ENCODE results near the gene CFAP74. TPM values are rescaled to one million over a fixed set of nuclear protein-coding genes. Genes with fewer than 3 reads are reported as not detected.

The CFAP74 gene
- total RNA-seq, 1 donor from 2014 or later = not detected

- DNase-seq (ENCODE audit: low read depth) = no peak
- TF ChIP-seq CTCF (IDR thresholded peaks at IDR 0.05; ENCODE audit: insufficient read depth, low read length, poor library complexity, severe bottlenecking) = no peak
- Histone ChIP-seq H3K4me3 (ENCODE audit: low read depth, low read length) (no peak overlapping the region), H3K36me3 (ENCODE audit: control insufficient read depth, insufficient read depth, low read length) (no peaks in the 10 kb centered on the region), H3K27me3 (ENCODE audit: control insufficient read depth, insufficient read depth, low read length) (peaks cover 35% of the 10 kb centered on the region)
Observed at GRCh38 chr1:1968767-1969504, 34.6 kb downstream of the CFAP74 start.

GRCh38 chr1:1967879-1968278 lies 35.7 kb downstream of the CFAP74 start:
- DNase-seq (ENCODE audit: low read depth) = no peak
- no peak for TF ChIP-seq CTCF (IDR thresholded peaks at IDR 0.05; ENCODE audit: insufficient read depth, low read length, poor library complexity, severe bottlenecking)
- Histone ChIP-seq H3K36me3 (ENCODE audit: control insufficient read depth, insufficient read depth, low read length) (no peaks in the 10 kb centered on the region), H3K27me3 (ENCODE audit: control insufficient read depth, insufficient read depth, low read length) (peaks cover 34% of the 10 kb centered on the region), H3K4me3 (ENCODE audit: low read depth, low read length) (no peak overlapping the region)

- H3K27me3 ChIP-seq (ENCODE audit: control insufficient read depth, insufficient read depth, low read length) = peaks cover 38% of the 10 kb centered on the region
- no peak for TF ChIP-seq CTCF (IDR thresholded peaks at IDR 0.05; ENCODE audit: insufficient read depth, low read length, poor library complexity, severe bottlenecking)
- DNase-seq (ENCODE audit: low read depth) = no peak
- no peaks in the 10 kb centered on the region for H3K36me3 ChIP-seq (ENCODE audit: control insufficient read depth, insufficient read depth, low read length)
- no peak overlapping the region for H3K4me3 ChIP-seq (ENCODE audit: low read depth, low read length)
Observed at GRCh38 chr1:1967151-1967550, 36.4 kb downstream of the CFAP74 start.

GRCh38 chr1:1966071-1966740 lies 37.4 kb downstream of the CFAP74 start:
- Histone ChIP-seq H3K27me3 (ENCODE audit: control insufficient read depth, insufficient read depth, low read length) (peaks cover 40% of the 10 kb centered on the region), H3K36me3 (ENCODE audit: control insufficient read depth, insufficient read depth, low read length) (no peaks in the 10 kb centered on the region), H3K4me3 (ENCODE audit: low read depth, low read length) (no peak overlapping the region)
- no peak for DNase-seq (ENCODE audit: low read depth)
- TF ChIP-seq CTCF (IDR thresholded peaks at IDR 0.05; ENCODE audit: insufficient read depth, low read length, poor library complexity, severe bottlenecking) = no peak

- H3K27me3 ChIP-seq (ENCODE audit: control insufficient read depth, insufficient read depth, low read length) = peaks cover 41% of the 10 kb centered on the region
- TF ChIP-seq CTCF (IDR thresholded peaks at IDR 0.05; ENCODE audit: insufficient read depth, low read length, poor library complexity, severe bottlenecking) = no peak
- DNase-seq (ENCODE audit: low read depth) = no peak
- no peaks in the 10 kb centered on the region for H3K36me3 ChIP-seq (ENCODE audit: control insufficient read depth, insufficient read depth, low read length)
- no peak overlapping the region for H3K4me3 ChIP-seq (ENCODE audit: low read depth, low read length)
Observed at GRCh38 chr1:1965546-1965945, 38.0 kb downstream of the CFAP74 start.

Measured in kidney epithelial cell (primary cell).